Measurements from ENCODE around the gene RBFOX2. TPM values are rescaled to one million over a fixed set of nuclear protein-coding genes. Genes with fewer than 3 reads are reported as not detected.

Gene RBFOX2
- total RNA-seq, 1 donor from 2014 or later = 164 TPM

DNA sequence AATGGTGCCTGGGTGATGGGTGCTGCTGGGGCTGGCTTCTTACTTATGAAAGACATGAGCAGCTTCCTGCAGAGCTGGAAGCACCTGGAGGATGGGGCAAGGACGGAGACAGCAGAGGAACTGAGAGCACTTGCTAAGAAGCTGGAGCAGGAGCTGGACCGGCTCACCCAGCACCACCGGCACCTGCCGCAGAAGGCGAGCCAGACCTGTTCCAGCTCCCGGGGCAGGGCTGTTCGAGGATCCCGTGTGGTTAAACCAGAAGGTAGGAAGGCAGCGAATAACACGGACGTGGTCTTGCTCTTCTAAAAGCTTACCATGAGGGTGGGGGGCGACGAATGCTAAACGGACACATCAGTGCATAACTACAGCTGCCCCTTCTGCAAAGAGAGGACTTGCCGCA is 301.7 kb downstream of the RBFOX2 start:
- H3K27me3 Mint-ChIP-seq = peaks cover 5% of the 10 kb centered on the region
- TF ChIP-seq, protein P1, sequence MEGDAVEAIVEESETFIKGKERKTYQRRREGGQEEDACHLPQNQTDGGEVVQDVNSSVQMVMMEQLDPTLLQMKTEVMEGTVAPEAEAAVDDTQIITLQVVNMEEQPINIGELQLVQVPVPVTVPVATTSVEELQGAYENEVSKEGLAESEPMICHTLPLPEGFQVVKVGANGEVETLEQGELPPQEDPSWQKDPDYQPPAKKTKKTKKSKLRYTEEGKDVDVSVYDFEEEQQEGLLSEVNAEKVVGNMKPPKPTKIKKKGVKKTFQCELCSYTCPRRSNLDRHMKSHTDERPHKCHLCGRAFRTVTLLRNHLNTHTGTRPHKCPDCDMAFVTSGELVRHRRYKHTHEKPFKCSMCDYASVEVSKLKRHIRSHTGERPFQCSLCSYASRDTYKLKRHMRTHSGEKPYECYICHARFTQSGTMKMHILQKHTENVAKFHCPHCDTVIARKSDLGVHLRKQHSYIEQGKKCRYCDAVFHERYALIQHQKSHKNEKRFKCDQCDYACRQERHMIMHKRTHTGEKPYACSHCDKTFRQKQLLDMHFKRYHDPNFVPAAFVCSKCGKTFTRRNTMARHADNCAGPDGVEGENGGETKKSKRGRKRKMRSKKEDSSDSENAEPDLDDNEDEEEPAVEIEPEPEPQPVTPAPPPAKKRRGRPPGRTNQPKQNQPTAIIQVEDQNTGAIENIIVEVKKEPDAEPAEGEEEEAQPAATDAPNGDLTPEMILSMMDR (conservative IDR thresholded peaks at IDR 0.05) = no peak
- no peak overlapping the region for H3K27ac Mint-ChIP-seq
- no peak overlapping the region for H3K4me3 Mint-ChIP-seq
- H3K4me1 Mint-ChIP-seq (ENCODE audit: unreplicated experiment) = peaks cover 4% of the 10 kb centered on the region
- H3K9me3 Mint-ChIP-seq = peaks cover 5% of the 10 kb centered on the region
- DNase-seq (ENCODE audit: extremely low spot score, unreplicated experiment) = no peak
- H3K36me3 Mint-ChIP-seq = no peaks in the 10 kb centered on the region

DNA sequence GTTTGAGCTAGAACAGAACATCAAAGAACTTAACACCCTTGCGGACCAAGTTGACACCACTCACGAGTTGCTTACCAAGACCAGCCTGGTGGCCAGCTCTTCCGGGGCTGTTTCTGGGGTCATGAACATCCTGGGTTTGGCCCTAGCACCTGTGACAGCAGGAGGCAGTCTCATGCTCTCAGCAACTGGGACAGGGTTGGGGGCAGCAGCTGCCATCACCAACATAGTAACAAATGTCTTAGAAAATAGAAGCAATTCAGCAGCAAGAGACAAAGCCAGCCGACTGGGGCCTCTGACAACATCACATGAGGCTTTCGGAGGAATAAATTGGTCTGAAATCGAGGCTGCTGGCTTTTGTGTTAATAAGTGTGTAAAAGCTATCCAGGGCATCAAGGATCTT is 302.2 kb downstream of the RBFOX2 start:
- Mint-ChIP-seq H3K27me3 (peaks cover 5% of the 10 kb centered on the region), H3K4me1 (ENCODE audit: unreplicated experiment) (peaks cover 4% of the 10 kb centered on the region), H3K4me3 (no peak overlapping the region), H3K36me3 (no peaks in the 10 kb centered on the region), H3K9me3 (no peaks in the 10 kb centered on the region), H3K27ac (no peak overlapping the region)
- no peak for DNase-seq (ENCODE audit: extremely low spot score, unreplicated experiment)
- TF ChIP-seq, protein P1 (conservative IDR thresholded peaks at IDR 0.05) = no peak

DNA sequence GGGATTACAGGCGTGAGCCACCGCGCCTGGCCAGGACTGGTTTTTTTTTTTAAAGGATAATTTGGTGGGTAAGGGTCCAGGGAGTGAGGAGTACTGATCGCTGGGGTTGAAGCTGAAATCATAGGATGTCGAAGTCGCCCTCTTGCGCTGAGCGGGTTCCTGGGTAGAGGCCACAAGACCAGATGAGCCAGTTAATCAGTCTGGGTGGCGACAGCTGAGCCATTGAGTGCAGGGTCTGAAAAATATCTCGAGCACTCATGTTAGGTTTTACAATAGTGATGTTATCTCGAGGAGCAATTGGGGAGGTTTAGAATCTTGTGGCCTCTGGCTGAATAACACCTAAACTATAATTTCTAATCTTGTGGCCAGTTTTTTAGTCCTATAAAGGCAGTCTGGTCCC is 303.1 kb downstream of the RBFOX2 start:
- H3K4me3 Mint-ChIP-seq = no peak overlapping the region
- TF ChIP-seq, protein P1 (conservative IDR thresholded peaks at IDR 0.05) = no peak
- no peaks in the 10 kb centered on the region for H3K27me3 Mint-ChIP-seq
- no peak for DNase-seq (ENCODE audit: extremely low spot score, unreplicated experiment)
- H3K36me3 Mint-ChIP-seq = no peaks in the 10 kb centered on the region
- H3K4me1 Mint-ChIP-seq (ENCODE audit: unreplicated experiment) = peaks cover 4% of the 10 kb centered on the region
- no peak overlapping the region for H3K27ac Mint-ChIP-seq
- H3K9me3 Mint-ChIP-seq = no peaks in the 10 kb centered on the region

DNA sequence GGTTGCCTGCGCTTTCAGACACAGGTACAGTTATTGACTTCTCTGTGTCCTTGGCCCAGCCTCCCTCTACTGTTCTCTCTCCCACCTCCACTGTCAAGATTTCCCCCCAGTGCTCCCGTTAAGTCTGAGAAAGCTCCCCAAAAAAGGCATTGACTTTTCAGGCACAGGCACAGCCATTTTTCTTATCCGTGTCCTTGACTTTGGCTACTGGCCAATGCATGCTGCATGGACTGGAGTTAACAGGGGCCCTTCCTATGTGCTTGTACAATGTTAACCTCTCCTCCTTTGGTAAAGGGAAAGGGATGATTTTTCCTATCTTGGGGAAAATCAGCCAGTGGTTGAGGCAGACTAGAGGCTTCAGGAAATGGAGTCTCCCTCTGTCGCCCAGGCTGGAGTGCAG is 306.7 kb downstream of the RBFOX2 start:
- Mint-ChIP-seq H3K27me3 (no peaks in the 10 kb centered on the region), H3K4me3 (no peak overlapping the region), H3K27ac (no peak overlapping the region), H3K4me1 (ENCODE audit: unreplicated experiment) (peaks cover 4% of the 10 kb centered on the region), H3K9me3 (no peaks in the 10 kb centered on the region), H3K36me3 (no peaks in the 10 kb centered on the region)
- TF ChIP-seq, protein P1 (conservative IDR thresholded peaks at IDR 0.05) = no peak
- DNase-seq (ENCODE audit: extremely low spot score, unreplicated experiment) = no peak

DNA sequence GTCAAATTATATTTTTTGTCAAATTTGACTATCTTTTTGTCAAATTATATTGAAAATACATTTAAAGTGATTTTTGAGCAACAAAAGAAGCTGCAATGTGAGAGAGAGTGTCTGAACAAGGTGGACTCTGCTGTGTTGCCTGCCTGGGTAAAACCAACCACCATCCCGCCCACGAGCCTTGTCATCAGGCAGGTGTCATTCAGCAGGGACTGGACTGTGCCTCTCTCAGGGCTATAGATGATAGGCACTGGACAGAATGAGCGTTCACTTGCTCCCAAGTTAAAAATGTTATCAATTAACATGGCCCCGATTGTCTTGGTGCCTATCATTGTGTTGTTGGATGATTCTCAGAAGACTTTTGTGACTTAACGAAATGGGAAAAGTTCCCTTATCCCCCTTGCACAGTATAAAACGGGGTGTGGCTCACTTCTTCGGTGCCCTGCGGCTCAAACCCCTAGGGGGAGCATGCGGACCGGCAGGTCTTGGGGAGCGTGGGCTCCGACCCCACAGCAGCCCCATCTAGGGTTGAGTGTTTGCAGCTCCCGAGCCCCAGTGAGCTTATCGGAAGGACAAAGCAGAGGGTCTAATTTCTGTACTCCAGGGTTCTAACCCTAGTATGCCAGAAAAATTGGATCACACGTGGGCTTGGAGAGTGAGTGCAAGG is 309.3 kb downstream of the RBFOX2 start:
- no peaks in the 10 kb centered on the region for H3K4me1 Mint-ChIP-seq (ENCODE audit: unreplicated experiment)
- H3K36me3 Mint-ChIP-seq = no peaks in the 10 kb centered on the region
- no peaks in the 10 kb centered on the region for H3K27me3 Mint-ChIP-seq
- H3K9me3 Mint-ChIP-seq = no peaks in the 10 kb centered on the region
- no peak overlapping the region for H3K27ac Mint-ChIP-seq
- H3K4me3 Mint-ChIP-seq = no peak overlapping the region
- DNase-seq (ENCODE audit: extremely low spot score, unreplicated experiment) = no peak
- TF ChIP-seq, protein P1 (conservative IDR thresholded peaks at IDR 0.05) = no peak
